ENCODE data around the gene CD59.

DNA sequence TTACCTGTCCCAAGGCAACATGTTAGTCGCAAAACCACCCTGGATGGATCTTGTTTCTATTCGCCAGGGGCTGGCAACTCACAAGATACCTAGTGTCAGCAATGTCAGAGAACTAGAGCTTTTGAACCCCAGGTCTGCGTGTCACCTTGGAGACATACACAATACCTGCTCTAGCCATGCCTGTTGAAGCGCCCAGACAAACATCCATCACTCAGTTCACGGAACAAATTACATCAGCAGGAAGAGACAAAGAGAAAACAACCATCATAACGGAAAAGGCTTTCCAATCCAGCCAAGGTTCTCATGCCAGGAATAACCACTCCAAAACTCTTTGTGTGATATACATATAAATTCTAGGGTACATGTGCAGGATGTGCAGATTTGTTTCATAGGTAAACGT lies 2.2 kb downstream of the CD59 start:
- TF ChIP-seq, protein P1, sequence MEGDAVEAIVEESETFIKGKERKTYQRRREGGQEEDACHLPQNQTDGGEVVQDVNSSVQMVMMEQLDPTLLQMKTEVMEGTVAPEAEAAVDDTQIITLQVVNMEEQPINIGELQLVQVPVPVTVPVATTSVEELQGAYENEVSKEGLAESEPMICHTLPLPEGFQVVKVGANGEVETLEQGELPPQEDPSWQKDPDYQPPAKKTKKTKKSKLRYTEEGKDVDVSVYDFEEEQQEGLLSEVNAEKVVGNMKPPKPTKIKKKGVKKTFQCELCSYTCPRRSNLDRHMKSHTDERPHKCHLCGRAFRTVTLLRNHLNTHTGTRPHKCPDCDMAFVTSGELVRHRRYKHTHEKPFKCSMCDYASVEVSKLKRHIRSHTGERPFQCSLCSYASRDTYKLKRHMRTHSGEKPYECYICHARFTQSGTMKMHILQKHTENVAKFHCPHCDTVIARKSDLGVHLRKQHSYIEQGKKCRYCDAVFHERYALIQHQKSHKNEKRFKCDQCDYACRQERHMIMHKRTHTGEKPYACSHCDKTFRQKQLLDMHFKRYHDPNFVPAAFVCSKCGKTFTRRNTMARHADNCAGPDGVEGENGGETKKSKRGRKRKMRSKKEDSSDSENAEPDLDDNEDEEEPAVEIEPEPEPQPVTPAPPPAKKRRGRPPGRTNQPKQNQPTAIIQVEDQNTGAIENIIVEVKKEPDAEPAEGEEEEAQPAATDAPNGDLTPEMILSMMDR (IDR thresholded peaks at IDR 0.05; ENCODE audit: poor library complexity) = no peak
- TF ChIP-seq EZH2phosphoT487 (IDR thresholded peaks at IDR 0.05; ENCODE audit: low read depth, severe bottlenecking, unreplicated experiment) (no peak), EZH2 (IDR thresholded peaks at IDR 0.05; ENCODE audit: borderline replicate concordance) (no peak)
